Measurements from ENCODE around the gene EPOP. TPM values are rescaled to one million over a fixed set of nuclear protein-coding genes. Genes with fewer than 3 reads are reported as not detected.

EPOP gene
- total and polyA plus RNA-seq, 2 of the 8 experiments (the other 6 are each of a cell fraction or from before 2014, with no cell fraction given), result 1.5 to 3.3 TPM

GRCh38 chr17:38706505-38707216 is 31.9 kb upstream of the EPOP start (continued):
- TF ChIP-seq, protein P1, sequence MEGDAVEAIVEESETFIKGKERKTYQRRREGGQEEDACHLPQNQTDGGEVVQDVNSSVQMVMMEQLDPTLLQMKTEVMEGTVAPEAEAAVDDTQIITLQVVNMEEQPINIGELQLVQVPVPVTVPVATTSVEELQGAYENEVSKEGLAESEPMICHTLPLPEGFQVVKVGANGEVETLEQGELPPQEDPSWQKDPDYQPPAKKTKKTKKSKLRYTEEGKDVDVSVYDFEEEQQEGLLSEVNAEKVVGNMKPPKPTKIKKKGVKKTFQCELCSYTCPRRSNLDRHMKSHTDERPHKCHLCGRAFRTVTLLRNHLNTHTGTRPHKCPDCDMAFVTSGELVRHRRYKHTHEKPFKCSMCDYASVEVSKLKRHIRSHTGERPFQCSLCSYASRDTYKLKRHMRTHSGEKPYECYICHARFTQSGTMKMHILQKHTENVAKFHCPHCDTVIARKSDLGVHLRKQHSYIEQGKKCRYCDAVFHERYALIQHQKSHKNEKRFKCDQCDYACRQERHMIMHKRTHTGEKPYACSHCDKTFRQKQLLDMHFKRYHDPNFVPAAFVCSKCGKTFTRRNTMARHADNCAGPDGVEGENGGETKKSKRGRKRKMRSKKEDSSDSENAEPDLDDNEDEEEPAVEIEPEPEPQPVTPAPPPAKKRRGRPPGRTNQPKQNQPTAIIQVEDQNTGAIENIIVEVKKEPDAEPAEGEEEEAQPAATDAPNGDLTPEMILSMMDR (IDR thresholded peaks at IDR 0.05; ENCODE audit: control extremely low read depth in 1 of 3, insufficient read depth in 1 of 3, low read depth in 1 of 3, low read length in 3 of 3), result no peak
